ENCODE results near the gene GRK1.

The GRK1 gene

GRCh38 chr13:113758651-113759524 lies 91.9 kb downstream of the GRK1 start, which contains the start of gene TMEM255B:
Gene TMEM255B, plus strand, starts transcription at chr13:113759226. Its CDS starts 44 bp downstream, at chr13:113759270.
- peak; percentile 72 for DNase-seq (ENCODE audit: low read depth)

GRCh38 chr13:113759525-113760137 lies 92.6 kb downstream of the GRK1 start:
- DNase-seq (ENCODE audit: low read depth), result no peak

DNA sequence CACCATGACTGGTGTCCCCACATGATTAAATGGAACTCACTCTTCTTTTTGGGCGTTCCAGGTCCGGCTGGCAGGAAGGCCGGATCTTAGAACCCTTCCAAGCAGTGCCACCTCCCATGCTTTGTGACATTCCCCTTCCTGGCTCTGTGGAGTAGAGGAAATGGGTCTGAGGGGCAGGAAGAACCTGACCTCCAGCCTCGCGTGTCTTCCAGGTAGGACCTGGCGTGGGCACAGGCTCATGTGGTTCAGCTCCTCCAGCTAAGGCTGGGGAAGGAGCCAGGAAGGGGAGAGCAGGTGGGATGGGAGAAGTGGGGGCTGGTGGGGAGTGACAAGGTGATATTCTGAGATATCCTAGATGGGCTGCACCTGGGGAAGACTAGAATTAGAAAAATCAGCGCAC lies 94.1 kb downstream of the GRK1 start:
- DNase-seq (ENCODE audit: low read depth), result no peak

GRCh38 chr13:113762075-113762474 lies 95.1 kb downstream of the GRK1 start:
- DNase-seq (ENCODE audit: low read depth), result peak; percentile 11

DNA sequence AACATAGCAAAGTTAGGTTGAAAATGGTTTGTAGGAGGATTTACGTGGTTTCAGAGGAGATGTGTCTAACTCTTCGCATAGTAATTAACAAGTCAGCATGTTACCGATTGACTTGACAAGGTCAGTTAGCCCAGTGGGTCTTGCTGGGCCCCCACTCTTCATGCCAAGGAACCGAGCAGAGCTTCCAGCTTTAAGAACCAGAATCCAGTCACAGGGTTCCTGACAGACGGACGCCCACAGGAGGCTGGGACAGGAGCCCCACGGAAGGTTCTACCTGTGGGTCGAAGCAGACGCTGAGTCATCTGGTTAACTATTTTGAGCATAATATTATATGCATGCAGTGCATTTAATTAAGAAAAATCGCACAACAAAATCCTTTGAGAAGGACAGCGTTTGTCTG lies 95.5 kb downstream of the GRK1 start:
- no peak for DNase-seq (ENCODE audit: low read depth)

GRCh38 chr13:113763254-113763653 lies 96.2 kb downstream of the GRK1 start:
- no peak for DNase-seq (ENCODE audit: low read depth)

GRCh38 chr13:113763961-113764792 lies 97.2 kb downstream of the GRK1 start:
- DNase-seq (ENCODE audit: low read depth), result no peak

- no peak for DNase-seq (ENCODE audit: low read depth)
These were observed 98.0 kb downstream of the GRK1 start for GRCh38 chr13:113764793-113765563.

GRCh38 chr13:113765564-113765910 lies 98.5 kb downstream of the GRK1 start:
- DNase-seq (ENCODE audit: low read depth), result no peak

DNA sequence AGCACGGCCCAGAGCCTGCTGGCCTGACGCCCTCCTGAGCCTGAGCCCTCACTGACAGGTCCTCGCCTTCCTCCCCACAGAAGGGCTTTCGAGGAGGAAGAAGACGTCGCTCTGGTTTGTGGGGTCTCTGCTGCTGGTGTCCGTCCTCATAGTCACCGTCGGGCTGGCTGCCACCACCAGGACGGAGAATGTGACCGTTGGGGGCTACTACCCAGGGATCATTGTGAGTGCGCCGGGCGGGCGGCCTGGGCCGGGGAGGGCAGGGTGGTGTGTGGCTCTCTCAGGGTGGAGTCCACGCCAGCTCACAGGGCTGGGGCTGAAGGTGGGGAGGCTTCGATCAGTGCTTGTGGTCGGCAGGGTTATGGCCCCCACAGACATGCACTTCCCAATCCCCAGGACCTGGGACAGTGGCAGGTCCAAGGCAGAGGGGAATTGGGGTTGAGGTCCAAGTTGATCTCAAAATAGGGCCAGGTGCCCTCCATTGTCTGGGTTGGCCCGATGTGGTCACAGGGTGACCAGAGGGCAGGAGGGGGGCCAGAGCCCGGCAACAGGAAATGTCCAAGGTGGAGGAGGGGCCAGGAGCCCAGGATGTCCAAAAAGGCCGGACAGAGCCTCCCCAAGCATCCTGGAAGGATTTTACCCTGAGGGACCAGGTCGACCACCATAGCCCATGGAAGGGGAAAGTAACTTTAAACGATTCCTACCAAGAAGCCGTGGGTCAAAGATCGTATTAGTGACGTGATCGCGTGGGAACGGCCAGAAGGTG lies 99.2 kb downstream of the GRK1 start:
- no peak for DNase-seq (ENCODE audit: low read depth)

GRCh38 chr13:113767366-113767765 lies 100.3 kb downstream of the GRK1 start:
- DNase-seq (ENCODE audit: low read depth), result no peak

- DNase-seq (ENCODE audit: low read depth), result no peak
These were observed 101.2 kb downstream of the GRK1 start for GRCh38 chr13:113768018-113768905.

- no peak for DNase-seq (ENCODE audit: low read depth)
These were observed 102.1 kb downstream of the GRK1 start for GRCh38 chr13:113769106-113769505.

- DNase-seq (ENCODE audit: low read depth), result no peak
These were observed 102.9 kb downstream of the GRK1 start for GRCh38 chr13:113769881-113770280.

GRCh38 chr13:113770441-113770840 lies 103.4 kb downstream of the GRK1 start:
- DNase-seq (ENCODE audit: low read depth), result no peak

GRCh38 chr13:113770937-113771336 lies 103.9 kb downstream of the GRK1 start:
- no peak for DNase-seq (ENCODE audit: low read depth)

DNA sequence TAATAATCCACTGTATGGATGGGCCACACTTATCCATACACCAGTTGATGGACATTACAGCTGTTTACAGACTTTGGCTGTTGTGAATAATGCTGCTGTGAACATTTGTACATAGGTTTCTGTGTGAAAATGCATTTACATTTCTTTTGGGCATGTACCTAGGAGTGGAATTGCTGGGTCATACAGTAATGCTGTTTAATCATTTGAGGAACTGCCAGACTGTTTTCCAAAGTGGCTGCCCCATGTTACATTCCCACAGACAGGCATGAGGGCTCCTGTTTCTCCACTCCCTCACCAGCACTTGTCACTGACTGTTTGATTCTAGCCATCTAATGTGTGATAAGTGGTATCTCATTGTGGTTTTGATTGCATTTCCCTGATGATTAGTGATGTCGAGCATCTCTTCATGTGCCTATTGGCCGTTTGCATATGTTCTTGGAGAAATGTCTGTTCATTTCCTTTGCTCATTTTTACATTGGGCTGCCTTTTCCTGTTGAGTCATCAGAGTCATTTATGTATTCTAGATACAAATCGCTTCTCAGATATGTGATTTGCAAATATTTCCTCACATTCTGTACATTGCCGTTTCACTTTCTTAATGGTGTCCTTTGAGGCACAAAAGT lies 104.8 kb downstream of the GRK1 start:
- peak; percentile 46 for DNase-seq (ENCODE audit: low read depth)

- DNase-seq (ENCODE audit: low read depth), result peak; percentile 51
These were observed 107.4 kb downstream of the GRK1 start for GRCh38 chr13:113774177-113775107.

Measured in EH (cell line).